Esophagus (tissue), 2 donors: ENCODE measurements around the gene HOOK1. TPM values are rescaled to one million over a fixed set of nuclear protein-coding genes. Genes with fewer than 3 reads are reported as not detected.

Experiments
- H3K27ac ChIP-seq, 2 donors: one replicate each; pipeline ENCODE4 v1.5.1; 2013; ENCODE audit warnings: low read depth in 2 of 2, mild to moderate bottlenecking in 2 of 2, inconsistent platforms in 1 of 2, low read length in 1 of 2, moderate library complexity in 1 of 2
- H3K27me3 ChIP-seq, 2 donors: one replicate each; pipeline ENCODE4 v1.6.1; 2013; ENCODE audit warnings: low read length in 2 of 2, control low read depth in 1 of 2, mild to moderate bottlenecking in 1 of 2; ENCODE audit not compliant: insufficient read depth in 2 of 2, control insufficient read depth in 1 of 2
- H3K36me3 ChIP-seq, 2 donors: one replicate each; pipeline ENCODE4 v1.6.1; 2013; ENCODE audit warnings: low read length in 1 of 2; ENCODE audit not compliant: control insufficient read depth in 2 of 2, insufficient read depth in 2 of 2
- H3K4me1 ChIP-seq, 2 donors: one replicate each; pipeline ENCODE4 v1.6.1; 2013; ENCODE audit warnings: low read length in 1 of 2; ENCODE audit not compliant: control insufficient read depth in 2 of 2, insufficient read depth in 2 of 2
- H3K4me3 ChIP-seq, 2 donors: one replicate each; pipeline ENCODE4 v1.5.1; 2013; ENCODE audit warnings: low read length in 2 of 2, mild to moderate bottlenecking in 2 of 2, low read depth in 1 of 2, moderate library complexity in 1 of 2
- H3K9me3 ChIP-seq, 2 donors: one replicate each; pipeline ENCODE4 v1.6.1; 2013; ENCODE audit warnings: mild to moderate bottlenecking in 2 of 2, low read depth in 1 of 2, low read length in 1 of 2, moderate library complexity in 1 of 2; ENCODE audit not compliant: control insufficient read depth in 2 of 2, insufficient read depth in 1 of 2
- WGBS, 2 donors: extraction: QIAGEN DNeasy Blood & Tissue Kit; methylation state at CpG; one replicate each; pipeline ENCODE4 v1.1.7; 2013; 5-methylcytosine and 5-hydroxymethylcytosine counted together
- polyA plus RNA-seq, 2 donors: library from polyadenylated mRNA; stranded (reverse); fragments of 200-250 nt; gene quantifications; one replicate each; pipeline ENCODE4 v1.2.3, GENCODE V29; 2013
- donor health status: healthy with polysubstance abuse.
- donor health status: Bipolar disorder and iron deficiency.

Gene HOOK1
- polyA plus RNA-seq, result 10 to 100 TPM in 1 of 2 donors, 1 to 10 TPM in 1; 9.2 to 14.1 TPM

- WGBS, 2 donors, result 7 to 12% methylated on average over 41 to 71 of the region's 71 CpGs
- peak within 1 kb of the TSS; percentile 34 to 61 for H3K27ac ChIP-seq
Observed at GRCh38 chr1:59814901-59815825, at the start of gene HOOK1. Gene HOOK1, plus strand, starts transcription at chr1:59814949. Its CDS starts 169 bp downstream, at chr1:59815118.

GRCh38 chr1:59765011-59765730 is 49.6 kb upstream of the HOOK1 start:
- Histone ChIP-seq H3K27me3 (no peaks in the 10 kb centered on the region), H3K36me3 (no peaks in the 10 kb centered on the region), H3K27ac (peak overlapping the region in 1 of 2 donors; percentile 58), H3K9me3 (no peaks in the 10 kb centered on the region), H3K4me1 (peaks cover 0 to 6% of the 10 kb centered on the region in 2 donors), H3K4me3 (no peak overlapping the region)
- WGBS, 2 donors, result 48 to 61% methylated on average over 5 of the region's 5 CpGs

More at GRCh38 chr1:59814901-59815825, at the start of gene HOOK1:
- peak within 1 kb of the TSS; percentile 60 to 80 for H3K4me3 ChIP-seq
- H3K36me3 ChIP-seq, result no peaks in the 10 kb centered on the region
- H3K4me1 ChIP-seq, result no peaks in the 10 kb centered on the region
- H3K9me3 ChIP-seq, result no peaks in the 10 kb centered on the region
- H3K27me3 ChIP-seq, result no peaks in the 10 kb centered on the region

GRCh38 chr1:59766227-59766855 is 48.4 kb upstream of the HOOK1 start:
- Histone ChIP-seq H3K27me3 (no peaks in the 10 kb centered on the region), H3K36me3 (no peaks in the 10 kb centered on the region), H3K9me3 (no peaks in the 10 kb centered on the region), H3K4me3 (no peak overlapping the region), H3K27ac (peak overlapping the region in 1 of 2 donors; percentile 34), H3K4me1 (peaks cover 0 to 6% of the 10 kb centered on the region in 2 donors)
- WGBS, 2 donors, result 53 to 73% methylated on average over 9 of the region's 9 CpGs

GRCh38 chr1:59767119-59767518 is 47.6 kb upstream of the HOOK1 start:
- Histone ChIP-seq H3K27me3 (no peaks in the 10 kb centered on the region), H3K36me3 (no peaks in the 10 kb centered on the region), H3K9me3 (no peaks in the 10 kb centered on the region), H3K4me3 (no peak overlapping the region), H3K4me1 (peaks cover 0 to 6% of the 10 kb centered on the region in 2 donors), H3K27ac (no peak overlapping the region)
- WGBS, 2 donors, result 44 to 53% methylated on average over 2 of the region's 2 CpGs

GRCh38 chr1:59768792-59769735 is 45.7 kb upstream of the HOOK1 start:
- peak overlapping the region; percentile 66 to 68 for H3K27ac ChIP-seq
- H3K36me3 ChIP-seq, result no peaks in the 10 kb centered on the region
- peaks cover 0 to 6% of the 10 kb centered on the region in 2 donors for H3K4me1 ChIP-seq
- 61 to 71% methylated on average over 10 of the region's 10 CpGs for WGBS, 2 donors
- no peak overlapping the region for H3K4me3 ChIP-seq
- no peaks in the 10 kb centered on the region for H3K9me3 ChIP-seq
- no peaks in the 10 kb centered on the region for H3K27me3 ChIP-seq

- Histone ChIP-seq H3K4me1 (peaks cover 0 to 6% of the 10 kb centered on the region in 2 donors), H3K27me3 (no peaks in the 10 kb centered on the region), H3K9me3 (no peaks in the 10 kb centered on the region), H3K4me3 (no peak overlapping the region), H3K36me3 (no peaks in the 10 kb centered on the region), H3K27ac (peak overlapping the region in 1 of 2 donors; percentile 68)
- 75 to 87% methylated on average over 4 of the region's 4 CpGs for WGBS, 2 donors
Observed at GRCh38 chr1:59769736-59770095, 45.0 kb upstream of the HOOK1 start.

GRCh38 chr1:59771361-59771760 is 43.4 kb upstream of the HOOK1 start:
- no peaks in the 10 kb centered on the region for H3K27me3 ChIP-seq
- WGBS, 2 donors, result 87 to 97% methylated on average over 3 of the region's 3 CpGs

GRCh38 chr1:59775480-59775879 is 39.3 kb upstream of the HOOK1 start:
- Histone ChIP-seq H3K4me3 (no peak overlapping the region), H3K27me3 (no peaks in the 10 kb centered on the region), H3K9me3 (no peaks in the 10 kb centered on the region), H3K4me1 (no peaks in the 10 kb centered on the region), H3K27ac (no peak overlapping the region), H3K36me3 (no peaks in the 10 kb centered on the region)
- 91 to 93% methylated on average over 4 of the region's 4 CpGs for WGBS, 2 donors

More at GRCh38 chr1:59771361-59771760, 43.4 kb upstream of the HOOK1 start:
- Histone ChIP-seq H3K9me3 (no peaks in the 10 kb centered on the region), H3K4me3 (no peak overlapping the region), H3K36me3 (no peaks in the 10 kb centered on the region), H3K4me1 (no peaks in the 10 kb centered on the region), H3K27ac (no peak overlapping the region)
